Stimulated activated naive CD8-positive, alpha-beta T cell treated with anti-CD3 and anti-CD28 coated beads, Interleukin-15, amount 100 ng/mL, for 72 hours (primary cell): ENCODE data around the gene ANKRD30BL.
"Not testable (repeated sequence)": the region's sequence is repeated elsewhere in the genome, so short reads cannot be mapped to it uniquely, and the experiment has no call there.

ENCODE experiments used
- ATAC-seq: fragments of 150-1000 bp; cut with Tn5 transposase; 2 replicates; pipeline ENCODE4 v1.10.0; 2021; ENCODE audit warnings: mild to moderate bottlenecking, moderate library complexity
- DNase-seq, 2 donors: peaks; one replicate each; pipeline ENCODE4 v3.0.0; 2021 to 2022
- H3K27ac Mint-ChIP-seq, 2 donors: one replicate each; pipeline ENCODE4 v1.8.0; 2022; ENCODE audit warnings: mild to moderate bottlenecking in 2 of 2, mixed read lengths in 2 of 2, moderate library complexity in 2 of 2
- H3K27me3 Mint-ChIP-seq: one replicate; pipeline ENCODE4 v1.8.0; 2022; ENCODE audit warnings: mixed read lengths
- H3K4me1 Mint-ChIP-seq: one replicate; pipeline ENCODE4 v1.8.0; 2022; ENCODE audit warnings: mild to moderate bottlenecking, mixed read lengths
- H3K4me3 Mint-ChIP-seq, 2 donors: one replicate each; pipeline ENCODE4 v1.8.0; 2022; ENCODE audit warnings: mild to moderate bottlenecking in 2 of 2, mixed read lengths in 2 of 2, moderate library complexity in 1 of 2
- H3K9me3 Mint-ChIP-seq, 2 donors: one replicate each; pipeline ENCODE4 v1.8.0; 2022; ENCODE audit warnings: mixed read lengths in 2 of 2

ANKRD30BL gene, protein sequence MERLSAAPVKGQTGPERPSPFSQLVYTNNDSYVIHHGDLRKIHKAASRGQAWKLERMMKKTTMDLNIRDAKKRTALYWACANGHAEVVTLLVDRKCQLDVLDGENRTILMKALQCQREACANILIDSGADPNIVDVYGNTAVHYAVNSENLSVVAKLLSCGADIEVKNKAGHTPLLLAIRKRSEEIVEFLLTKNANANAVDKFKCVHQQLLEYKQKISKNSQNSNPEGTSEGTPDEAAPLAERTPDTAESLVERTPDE

DNA sequence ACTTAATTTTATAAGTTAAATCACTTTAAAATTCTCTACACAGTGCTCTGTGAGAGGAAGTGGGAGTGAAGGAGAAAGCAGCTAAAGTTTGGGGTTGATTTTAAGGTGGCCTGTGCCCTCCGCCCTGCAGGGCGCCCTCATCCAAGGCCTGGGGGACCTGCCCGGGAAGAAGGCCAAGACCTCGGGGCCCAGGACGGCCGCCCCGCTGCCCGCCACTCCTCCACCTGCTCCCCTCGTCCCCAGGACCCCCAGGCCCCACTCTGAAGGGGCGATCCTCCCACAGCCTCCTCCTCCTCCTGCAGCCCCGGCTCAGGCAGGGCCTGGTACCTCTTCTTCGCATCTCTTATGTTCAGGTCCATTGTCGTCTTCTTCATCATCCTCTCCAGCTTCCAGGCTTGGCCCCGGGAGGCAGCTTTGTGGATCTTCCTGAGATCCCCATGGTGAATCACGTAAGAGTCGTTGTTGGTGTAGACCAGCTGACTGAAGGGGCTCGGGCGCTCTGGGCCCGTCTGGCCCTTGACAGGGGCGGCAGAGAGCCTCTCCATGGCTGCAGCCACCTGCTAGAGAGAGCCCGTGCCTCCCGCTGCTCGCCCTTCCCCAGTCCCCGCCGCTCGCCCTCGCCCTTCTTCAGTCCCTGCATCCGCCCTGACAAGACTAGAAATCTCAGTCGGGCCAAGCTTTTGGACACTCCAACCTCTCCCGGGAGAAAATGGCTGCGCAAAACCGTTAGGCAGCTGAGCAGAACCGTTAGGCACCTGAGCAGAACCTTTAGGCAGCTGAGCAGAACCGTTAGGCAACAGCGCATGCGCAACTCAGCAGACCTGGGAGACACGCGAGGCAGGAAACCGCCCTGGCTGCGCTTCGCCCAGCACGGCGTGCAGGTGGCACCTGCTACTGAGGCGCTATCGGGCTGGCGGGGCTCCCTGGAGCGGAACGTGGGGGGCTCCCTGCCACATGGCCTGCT lies at the start of gene ANKRD30BL:
Gene ANKRD30BL (minus strand): TSS at position 792 of the 964 bp plus-strand sequence. CDS start 247 bp downstream, at position 545.
- not testable (repeated sequence) for ATAC-seq, H3K4me1 Mint-ChIP-seq, H3K27me3 Mint-ChIP-seq, H3K9me3 Mint-ChIP-seq
- H3K27ac Mint-ChIP-seq, result peak within 1 kb of the TSS in 1 of 2 donors; percentile 42
- DNase-seq, result peak in 1 of 2 donors; percentile 10
- H3K4me3 Mint-ChIP-seq, result peak within 1 kb of the TSS in 1 of 2 donors; percentile 26

DNA sequence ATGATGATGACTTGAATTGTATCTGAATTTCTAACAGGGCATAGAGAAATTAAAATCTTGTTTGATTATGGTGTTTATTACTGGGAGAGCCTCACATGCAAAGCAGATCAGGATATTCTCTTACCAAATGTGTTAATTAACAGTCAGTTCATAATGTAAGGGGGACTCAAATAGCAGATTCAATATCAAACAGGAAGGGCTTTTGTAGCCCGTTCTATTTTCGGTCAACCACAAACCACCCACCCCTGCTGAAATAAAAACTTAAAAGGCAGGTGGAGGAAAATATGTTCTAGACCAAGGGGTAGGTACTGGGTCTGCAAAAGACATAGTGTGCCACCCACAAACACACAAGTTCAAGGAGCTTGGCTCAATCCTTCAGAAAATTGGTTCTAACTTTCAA lies 41.1 kb upstream of the ANKRD30BL start:
- not testable (repeated sequence) for H3K4me3 Mint-ChIP-seq, H3K9me3 Mint-ChIP-seq

DNA sequence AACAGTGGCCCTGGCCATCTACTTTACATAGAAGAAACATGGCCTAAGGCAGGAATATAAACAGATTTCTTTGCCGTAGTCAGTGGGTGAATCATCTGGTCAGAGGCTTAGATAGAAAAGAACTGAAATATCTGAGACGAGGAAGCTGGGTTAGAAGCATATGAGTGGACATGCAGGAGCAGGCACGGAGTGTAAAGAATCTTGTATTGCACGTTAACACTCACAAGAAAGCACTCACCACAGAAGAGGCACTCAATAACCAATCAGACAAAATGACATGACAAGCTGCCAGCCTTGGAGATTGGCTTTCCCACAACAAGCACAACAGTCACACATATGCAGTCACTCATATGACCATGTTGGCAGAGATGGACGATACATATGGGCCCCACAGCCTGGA lies 31.1 kb upstream of the ANKRD30BL start:
- not testable (repeated sequence) for DNase-seq, ATAC-seq, H3K4me1 Mint-ChIP-seq, H3K9me3 Mint-ChIP-seq, H3K27ac Mint-ChIP-seq, H3K27me3 Mint-ChIP-seq, H3K4me3 Mint-ChIP-seq

More for the DNA sequence above, 41.1 kb upstream of the ANKRD30BL start:
- not testable (repeated sequence) for H3K4me1 Mint-ChIP-seq, ATAC-seq, H3K27me3 Mint-ChIP-seq, H3K27ac Mint-ChIP-seq, DNase-seq

DNA sequence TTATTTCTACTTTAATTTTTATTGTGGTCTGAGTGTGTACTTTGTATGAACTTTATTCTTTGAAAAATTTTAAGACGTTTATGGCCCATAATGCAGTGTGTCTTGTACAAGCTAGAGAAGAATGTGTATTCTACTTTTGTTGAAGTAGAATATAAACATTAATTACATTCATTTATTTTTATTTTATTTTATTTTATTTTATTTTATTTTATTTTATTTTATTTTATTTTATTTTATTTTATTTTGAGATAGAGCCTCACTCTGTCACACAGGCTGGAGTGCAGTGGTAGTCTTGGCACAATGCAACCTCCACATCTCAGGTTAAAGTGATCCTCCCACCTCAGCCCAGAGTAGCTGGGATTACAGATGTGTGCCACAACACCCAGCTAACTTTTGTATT lies 5.3 kb upstream of the ANKRD30BL start:
- H3K27ac Mint-ChIP-seq, ATAC-seq, H3K4me3 Mint-ChIP-seq, H3K9me3 Mint-ChIP-seq, H3K27me3 Mint-ChIP-seq, DNase-seq, H3K4me1 Mint-ChIP-seq: not testable (repeated sequence)

DNA sequence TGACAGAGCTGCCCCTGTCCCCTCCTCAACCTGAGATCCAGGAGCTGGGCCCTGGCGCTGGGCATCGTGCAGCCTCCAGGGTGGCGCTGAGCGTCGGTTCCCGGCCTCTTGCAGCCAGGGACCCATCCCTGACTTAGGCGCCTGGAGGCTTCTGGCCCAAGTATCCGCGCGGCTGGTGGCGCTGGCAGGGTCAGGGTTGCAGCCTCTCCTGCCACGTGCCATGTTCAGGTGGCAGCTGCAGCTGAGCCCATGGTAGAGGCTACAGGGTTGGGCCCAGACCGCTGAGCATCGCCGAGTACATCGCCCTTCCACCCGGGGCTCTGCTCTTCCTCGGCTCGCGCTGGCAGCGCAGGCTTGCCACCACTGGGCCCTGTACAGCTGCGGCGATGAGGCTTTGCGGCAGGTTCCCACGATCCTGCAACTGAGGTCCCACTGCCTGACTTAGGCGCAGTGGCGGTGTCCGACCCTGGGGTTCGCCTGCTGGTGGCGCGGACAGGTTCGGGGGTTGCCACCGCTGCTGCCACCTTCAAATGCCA lies 441 bp upstream of the ANKRD30BL start:
- not testable (repeated sequence) for DNase-seq, H3K4me3 Mint-ChIP-seq, ATAC-seq, H3K9me3 Mint-ChIP-seq, H3K4me1 Mint-ChIP-seq, H3K27me3 Mint-ChIP-seq
- peak overlapping the region in 1 of 2 donors; percentile 42 for H3K27ac Mint-ChIP-seq

DNA sequence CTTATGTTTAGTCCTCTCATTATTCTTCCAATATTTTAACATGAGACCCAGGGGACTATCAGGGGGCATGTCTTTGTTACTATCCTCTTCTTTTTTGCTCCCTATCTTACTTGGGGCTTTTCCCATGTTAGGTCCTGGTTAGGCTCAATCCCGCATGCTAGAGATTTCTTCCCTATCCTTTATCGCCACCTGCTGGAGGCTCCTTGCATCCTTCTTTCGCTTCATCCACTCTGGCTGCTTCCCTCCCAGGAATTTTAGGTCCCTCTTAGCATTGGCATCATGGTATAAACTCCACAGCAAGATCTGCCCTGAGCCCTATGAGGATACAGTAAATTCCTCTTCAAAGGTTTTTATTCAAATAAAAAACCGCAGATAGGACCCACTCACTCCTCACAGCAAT lies 15.0 kb downstream of the ANKRD30BL start:
- ATAC-seq, H3K4me1 Mint-ChIP-seq, H3K4me3 Mint-ChIP-seq, H3K9me3 Mint-ChIP-seq, H3K27ac Mint-ChIP-seq: not testable (repeated sequence)
- H3K27me3 Mint-ChIP-seq, result peaks cover 18% of the 10 kb centered on the region
- peak; percentile 12 to 18 for DNase-seq
